ENCODE results near the gene GLE1.

- TF ChIP-seq CTCF (conservative IDR thresholded peaks at IDR 0.05): no peak
- TF ChIP-seq EZH2 (IDR thresholded peaks at IDR 0.05; ENCODE audit: low read depth): no peak
These were observed 48.5 kb upstream of the GLE1 start, which contains the start of gene ODF2 for GRCh38 chr9:128455849-128456612.
